HCT116 (cell line): ENCODE measurements around the gene PLCG2. TPM values are rescaled to one million over a fixed set of nuclear protein-coding genes. Genes with fewer than 3 reads are reported as not detected.

ENCODE experiments used
- ATAC-seq: fragments of 200-7000 bp; cut with Tn5 transposase; 2 replicates; pipeline ENCODE4 v1.9.1; 2020; ENCODE audit warnings: mild to moderate bottlenecking, moderate library complexity
- BruUV-seq: library from RNA; stranded (reverse); fragments of 400-500 nt; replicated peaks from 2 replicates; lab custom pipeline; 2021; lab: Mats Ljungman, UMichigan
- CTCF ChIA-PET: fragments of 300-600 bp; sonication (Branson Sonifier 250); formaldehyde crosslinking; loops from one replicate; lab custom pipeline; 2021; ENCODE audit warnings: antibody characterized with exemption; lab: Charles Lee
- POLR2A ChIA-PET: fragments of 300-600, 350-600 bp; sonication (Branson Sonifier 250); formaldehyde crosslinking; loops from one replicate; lab custom pipeline; 2021; ENCODE audit warnings: antibody characterized with exemption; lab: Charles Lee
- RAD21 ChIA-PET, 2 experiments: fragments of 300-600 bp; sonication (Branson Sonifier 250); formaldehyde crosslinking; loops; one replicate each; lab custom pipeline; 2023; ENCODE audit warnings: low total read pairs in 2 of 2; ENCODE audit not compliant: uncharacterized antibody in 2 of 2, unreplicated experiment in 2 of 2, low non-redundant PET in 1 of 2; lab: Charles Lee
- DNase-seq: peaks from one replicate; pipeline ENCODE4 v3.0.0-alpha.2; 2010; ENCODE audit warnings: low read depth, low spot score
- H2AFZ ChIP-seq: fragments of 200-600 bp; shearing (Covaris generic), sonication (generic); 2 replicates; pipeline ENCODE4 v1.6.1; 2017; ENCODE audit warnings: low read depth, mixed run types, mixed read lengths, antibody characterized with exemption, low read length; ENCODE audit not compliant: poor library complexity, severe bottlenecking
- H3K27ac ChIP-seq: 2 replicates; pipeline ENCODE4 v1.5.1; 2012; ENCODE audit warnings: low read depth, low read length
- H3K27me3 ChIP-seq: fragments of 200-600 bp; sonication (generic); 2 replicates; pipeline ENCODE4 v1.6.1; 2016; ENCODE audit warnings: mixed run types, low read length, mixed read lengths; ENCODE audit not compliant: insufficient read depth
- H3K36me3 ChIP-seq, 2 experiments: fragments of 200-500 bp in 1 of 2; fragments of 200-600 bp in 1 of 2; sonication (Bioruptor generic) in 1 of 2; sonication (generic) in 1 of 2; 2 replicates each; pipeline versions ENCODE4 v1.5.1 to v1.6.1; 2014 to 2016; ENCODE audit warnings: low read length in 2 of 2, inconsistent platforms in 1 of 2, mixed read lengths in 1 of 2, mixed run types in 1 of 2; ENCODE audit not compliant: insufficient read depth in 2 of 2, control insufficient read depth in 1 of 2
- H3K4me1 ChIP-seq, 2 experiments: fragments of 200-600 bp in 1 of 2; sonication (generic) in 1 of 2; 2 replicates each; pipeline versions ENCODE4 v1.5.1 to v1.6.1; 2012 to 2017; ENCODE audit warnings: low read length in 2 of 2, inconsistent platforms in 1 of 2, mild to moderate bottlenecking in 1 of 2, mixed read lengths in 1 of 2, mixed run types in 1 of 2, moderate library complexity in 1 of 2; ENCODE audit not compliant: insufficient read depth in 2 of 2, control insufficient read depth in 1 of 2
- H3K4me2 ChIP-seq: fragments of 200-600 bp; sonication (generic); 2 replicates; pipeline ENCODE4 v1.6.1; 2017; ENCODE audit warnings: mixed run types, low read length, mixed read lengths
- H3K4me3 ChIP-seq, 2 experiments: fragments of 200-600 bp in 1 of 2; sonication (generic) in 1 of 2; replicated peaks in 1 of 2; 2 replicates each; pipeline ENCODE4 v1.5.1; 2011 to 2016; ENCODE audit warnings: low read length in 2 of 2, control low read depth in 1 of 2, low read depth in 1 of 2, mild to moderate bottlenecking in 1 of 2, mixed read lengths in 1 of 2, mixed run types in 1 of 2
- H3K79me2 ChIP-seq: fragments of 200-600 bp; sonication (generic); 2 replicates; pipeline ENCODE4 v1.6.1; 2017; ENCODE audit warnings: mild to moderate bottlenecking, mixed run types, low read length, moderate library complexity, mixed read lengths; ENCODE audit not compliant: insufficient read depth
- H3K9ac ChIP-seq: fragments of 200-600 bp; sonication (generic); 2 replicates; pipeline ENCODE4 v1.6.1; 2016; ENCODE audit warnings: low read length, mixed read lengths
- H3K9me2 ChIP-seq: fragments of 200-600 bp; sonication (generic), shearing (Covaris generic); 2 replicates; pipeline ENCODE4 v1.6.1; 2017; ENCODE audit warnings: mixed run types, mild to moderate bottlenecking, moderate library complexity; ENCODE audit not compliant: insufficient read depth
- H3K9me3 ChIP-seq, 2 experiments: fragments of 200-500 bp in 1 of 2; fragments of 200-600 bp in 1 of 2; sonication (Bioruptor generic) in 1 of 2; sonication (generic) in 1 of 2; 2 replicates each; pipeline ENCODE4 v1.6.1; 2014 to 2017; ENCODE audit warnings: low read length in 2 of 2, mixed read lengths in 2 of 2, inconsistent platforms in 1 of 2, low read depth in 1 of 2, mild to moderate bottlenecking in 1 of 2, mixed run types in 1 of 2, moderate library complexity in 1 of 2; ENCODE audit not compliant: control insufficient read depth in 1 of 2, insufficient read depth in 1 of 2
- H4K20me1 ChIP-seq: fragments of 200-600 bp; sonication (generic), shearing (Covaris generic); 2 replicates; pipeline ENCODE4 v1.6.1; 2017; ENCODE audit warnings: mixed run types, mild to moderate bottlenecking, moderate library complexity; ENCODE audit not compliant: insufficient read depth
- ATF3 ChIP-seq: IDR thresholded peaks from 2 replicates; pipeline ENCODE4 v1.6.1; 2012
- CBX3 ChIP-seq: IDR thresholded peaks from 2 replicates; pipeline ENCODE4 v1.6.1; 2012; ENCODE audit warnings: low read depth
- CEBPB ChIP-seq: IDR thresholded peaks from 2 replicates; pipeline ENCODE4 v1.6.1; 2012; ENCODE audit warnings: low read depth
- CTCF ChIP-seq, 3 experiments: fragments of 200-600 bp in 1 of 3; sonication (generic) in 1 of 3; IDR thresholded peaks in 2 of 3; conservative IDR thresholded peaks in 1 of 3; 2 replicates each; pipeline ENCODE4 v1.5.1; 2012 to 2017; ENCODE audit warnings: low read depth in 2 of 3, low read length in 2 of 3, antibody characterized with exemption in 1 of 3, borderline replicate concordance in 1 of 3, control low read depth in 1 of 3, mild to moderate bottlenecking in 1 of 3, mixed read lengths in 1 of 3, mixed run types in 1 of 3, moderate library complexity in 1 of 3; ENCODE audit not compliant: insufficient read depth in 1 of 3
- EGR1 ChIP-seq: IDR thresholded peaks from 2 replicates; pipeline ENCODE4 v1.6.1; 2012; ENCODE audit warnings: low read depth
- EZH2 ChIP-seq: fragments of 200-600 bp; sonication (generic); IDR thresholded peaks from 2 replicates; pipeline ENCODE4 v1.6.1; 2017; ENCODE audit warnings: antibody characterized with exemption, mixed run types
- EZH2phosphoT487 ChIP-seq: fragments of 200-600 bp; IDR thresholded peaks from 2 replicates; pipeline ENCODE4 v1.6.1; 2018; ENCODE audit warnings: antibody characterized with exemption, borderline replicate concordance
- FOSL1 ChIP-seq: IDR thresholded peaks from 2 replicates; pipeline ENCODE4 v1.6.1; 2012; ENCODE audit warnings: low read depth
- MAX ChIP-seq: IDR thresholded peaks from 2 replicates; pipeline ENCODE4 v1.6.1; 2012
- POLR2A ChIP-seq: IDR thresholded peaks from 2 replicates; pipeline ENCODE4 v1.7.0; 2011; ENCODE audit warnings: borderline replicate concordance; ENCODE audit not compliant: insufficient read depth, insufficient read length; ENCODE audit errors: extremely low read depth
- POLR2AphosphoS5 ChIP-seq: IDR thresholded peaks from 2 replicates; pipeline ENCODE4 v1.6.1; 2011; ENCODE audit warnings: mild to moderate bottlenecking, low read depth, low read length, moderate library complexity
- REST ChIP-seq: IDR thresholded peaks from 2 replicates; pipeline ENCODE4 v1.6.1; 2012; ENCODE audit warnings: low read depth
- SIN3A ChIP-seq: IDR thresholded peaks from 2 replicates; pipeline ENCODE4 v1.6.1; 2012; ENCODE audit warnings: low read depth
- SP1 ChIP-seq: IDR thresholded peaks from 2 replicates; pipeline ENCODE4 v1.6.1; 2012; ENCODE audit warnings: low read depth
- SRF ChIP-seq: IDR thresholded peaks from 2 replicates; pipeline ENCODE4 v1.6.1; 2012; ENCODE audit warnings: low read depth
- TCF7L2 ChIP-seq: IDR thresholded peaks from 2 replicates; pipeline ENCODE4 v1.7.0; 2011; ENCODE audit warnings: borderline replicate concordance, inconsistent platforms; ENCODE audit not compliant: insufficient read depth, insufficient read length; ENCODE audit errors: extremely low read depth
- ZBTB33 ChIP-seq: IDR thresholded peaks from 2 replicates; pipeline ENCODE4 v1.6.1; 2011; ENCODE audit warnings: mild to moderate bottlenecking, low read length, moderate library complexity; ENCODE audit not compliant: insufficient replicate concordance; ENCODE audit errors: extremely low read depth
- ZFX ChIP-seq: fragments of 450-650 bp; IDR thresholded peaks from 2 replicates; pipeline ENCODE4 v1.6.1; 2017
- ZNF274 ChIP-seq: fragments of 200-500 bp; sonication (Bioruptor generic); IDR thresholded peaks from 2 replicates; pipeline ENCODE4 v1.6.1; 2014; ENCODE audit warnings: mild to moderate bottlenecking, low read depth, low read length, inconsistent platforms
- intact Hi-C: fragments of 100-400 bp; cut with micrococcal nuclease; formaldehyde crosslinking; loops from 2 replicates; pipeline ENCODE4 v1.10.0; 2022
- total RNA-seq: library from RNA; stranded (reverse); gene quantifications from one replicate; pipeline ENCODE4 v1.2.1, GENCODE V29; 2021; ENCODE audit not compliant: unreplicated experiment

The PLCG2 gene
- total RNA-seq, 1 experiment from 2014 or later = 31.2 TPM

- H3K36me3 ChIP-seq = no peaks in the 10 kb centered on the region
- DNase-seq (no peak), ATAC-seq (no peak)
- BruUV-seq = no TSS peak
- RAD21 ChIA-PET = interaction anchor here in 1 of 2 experiments (0.6 kb wide), 1 partner anchor 844 kb away, joined by 3 read pairs; no protein-coding TSS in a partner anchor
- no peak overlapping the region for H3K9ac ChIP-seq
- POLR2A ChIA-PET = no interaction called here
- H3K27me3 ChIP-seq = no peaks in the 10 kb centered on the region
- CTCF ChIA-PET = no interaction called here
- TF ChIP-seq CBX3 (no peak), REST (no peak), CEBPB (no peak), SRF (no peak), EGR1 (no peak), SP1 (no peak), POLR2AphosphoS5 (no peak), CTCF (IDR thresholded peaks at IDR 0.05 in 2 of 3, conservative IDR thresholded peaks at IDR 0.05 in 1 of 3; ENCODE audit: borderline replicate concordance in 1 of 3, insufficient read depth in 1 of 3, low read depth in 2 of 3, low read length in 2 of 3) (no peak), TCF7L2 (no peak), ZNF274 (no peak), ZFX (no peak), ATF3 (no peak), ZBTB33 (no peak), POLR2A (no peak), EZH2phosphoT487 (no peak), MAX (no peak), SIN3A (no peak), EZH2 (no peak), FOSL1 (no peak)
- H3K4me3 ChIP-seq = no peak overlapping the region
- H3K27ac ChIP-seq = no peak overlapping the region
- H4K20me1 ChIP-seq = no peaks in the 10 kb centered on the region
- no peak overlapping the region for H3K4me2 ChIP-seq
- H3K4me1 ChIP-seq = no peaks in the 10 kb centered on the region
- no peaks in the 10 kb centered on the region for H3K9me3 ChIP-seq
- no peaks in the 10 kb centered on the region for H3K79me2 ChIP-seq
- H2AFZ ChIP-seq = no peak overlapping the region
- no peaks in the 10 kb centered on the region for H3K9me2 ChIP-seq
- intact Hi-C loops = no loop called here
These were observed 13.8 kb upstream of the PLCG2 start for GRCh38 chr16:81765111-81765919.
